Mammary epithelial cell (primary cell): Measurements from ENCODE around the gene NCKAP5.

Source experiments
- EZH2 ChIP-seq: IDR thresholded peaks from 2 replicates; pipeline ENCODE4 v1.6.1; 2012; ENCODE audit warnings: low read length, inconsistent platforms, borderline replicate concordance
- TF ChIP-seq, protein P1 (sequence below), 2 donors: IDR thresholded peaks in 1 of 2; conservative IDR thresholded peaks in 1 of 2; 2 replicates each; pipeline ENCODE4 v1.5.1; 2011 to 2012; ENCODE audit warnings: inconsistent platforms in 2 of 2, low read length in 2 of 2, mild to moderate bottlenecking in 2 of 2, control low read depth in 1 of 2, low read depth in 1 of 2; ENCODE audit not compliant: insufficient read depth in 1 of 2; ENCODE audit errors: extremely low read depth in 1 of 2

GRCh38 chr2:132816234-132816633 is 752.0 kb downstream of the NCKAP5 start:
- TF ChIP-seq EZH2: no peak
- TF ChIP-seq, protein P1, sequence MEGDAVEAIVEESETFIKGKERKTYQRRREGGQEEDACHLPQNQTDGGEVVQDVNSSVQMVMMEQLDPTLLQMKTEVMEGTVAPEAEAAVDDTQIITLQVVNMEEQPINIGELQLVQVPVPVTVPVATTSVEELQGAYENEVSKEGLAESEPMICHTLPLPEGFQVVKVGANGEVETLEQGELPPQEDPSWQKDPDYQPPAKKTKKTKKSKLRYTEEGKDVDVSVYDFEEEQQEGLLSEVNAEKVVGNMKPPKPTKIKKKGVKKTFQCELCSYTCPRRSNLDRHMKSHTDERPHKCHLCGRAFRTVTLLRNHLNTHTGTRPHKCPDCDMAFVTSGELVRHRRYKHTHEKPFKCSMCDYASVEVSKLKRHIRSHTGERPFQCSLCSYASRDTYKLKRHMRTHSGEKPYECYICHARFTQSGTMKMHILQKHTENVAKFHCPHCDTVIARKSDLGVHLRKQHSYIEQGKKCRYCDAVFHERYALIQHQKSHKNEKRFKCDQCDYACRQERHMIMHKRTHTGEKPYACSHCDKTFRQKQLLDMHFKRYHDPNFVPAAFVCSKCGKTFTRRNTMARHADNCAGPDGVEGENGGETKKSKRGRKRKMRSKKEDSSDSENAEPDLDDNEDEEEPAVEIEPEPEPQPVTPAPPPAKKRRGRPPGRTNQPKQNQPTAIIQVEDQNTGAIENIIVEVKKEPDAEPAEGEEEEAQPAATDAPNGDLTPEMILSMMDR (conservative IDR thresholded peaks at IDR 0.05 in 1 of 2, IDR thresholded peaks at IDR 0.05 in 1 of 2; ENCODE audit: extremely low read depth in 1 of 2, insufficient read depth in 1 of 2, low read depth in 1 of 2, low read length in 2 of 2): no peak
